ENCODE measurements around the gene KLHL22.
A peak's percentile ranks its signal among the peaks of the same experiment; 100 is the strongest.
"Not testable (repeated sequence)": the region's sequence is repeated elsewhere in the genome, so short reads cannot be mapped to it uniquely, and the experiment has no call there.

The KLHL22 gene

GRCh38 chr22:20494978-20495860 is at the start of gene KLHL22:
Gene KLHL22, minus strand, starts transcription at chr22:20495795. Its CDS starts 6,584 bp downstream, at chr22:20489211.
- H3K4me3 Mint-ChIP-seq = peak within 1 kb of the TSS; percentile 100
- peaks cover 35% of the 10 kb centered on the region for H3K4me1 Mint-ChIP-seq
- peak within 1 kb of the TSS; percentile 99 for H3K27ac Mint-ChIP-seq
- DNase-seq (ENCODE audit: low spot score in 2 of 2) = peak in 1 of 2 donors; percentile 89
- no peaks in the 10 kb centered on the region for H3K9me3 Mint-ChIP-seq
- ATAC-seq (ENCODE audit: low read depth) = peak; percentile 14
- H3K36me3 Mint-ChIP-seq = no peaks in the 10 kb centered on the region
- no peaks in the 10 kb centered on the region for H3K27me3 Mint-ChIP-seq

GRCh38 chr22:20545318-20545634 is 49.7 kb upstream of the KLHL22 start:
- not testable (repeated sequence) for H3K27ac Mint-ChIP-seq; DNase-seq (ENCODE audit: low spot score in 2 of 2); ATAC-seq (ENCODE audit: low read depth); H3K4me3 Mint-ChIP-seq; H3K27me3 Mint-ChIP-seq; H3K9me3 Mint-ChIP-seq
- peaks cover 18% of the 10 kb centered on the region for H3K36me3 Mint-ChIP-seq
- H3K4me1 Mint-ChIP-seq = peaks cover 29% of the 10 kb centered on the region

GRCh38 chr22:20542736-20543135 is 47.1 kb upstream of the KLHL22 start:
- DNase-seq (ENCODE audit: low spot score in 2 of 2) (no peak), ATAC-seq (ENCODE audit: low read depth) (no peak)
- H3K4me3 Mint-ChIP-seq = no peak overlapping the region
- H3K27me3 Mint-ChIP-seq = no peaks in the 10 kb centered on the region
- no peaks in the 10 kb centered on the region for H3K9me3 Mint-ChIP-seq
- peaks cover 24% of the 10 kb centered on the region for H3K36me3 Mint-ChIP-seq
- H3K27ac Mint-ChIP-seq = no peak overlapping the region
- H3K4me1 Mint-ChIP-seq = peaks cover 11% of the 10 kb centered on the region

- ATAC-seq (ENCODE audit: low read depth) = no peak
- peaks cover 11% of the 10 kb centered on the region for H3K4me1 Mint-ChIP-seq
- H3K4me3 Mint-ChIP-seq = no peak overlapping the region
- no peak overlapping the region for H3K27ac Mint-ChIP-seq
- H3K9me3 Mint-ChIP-seq = no peaks in the 10 kb centered on the region
- no peaks in the 10 kb centered on the region for H3K27me3 Mint-ChIP-seq
- DNase-seq (ENCODE audit: low spot score in 2 of 2) = no peak
- peaks cover 28% of the 10 kb centered on the region for H3K36me3 Mint-ChIP-seq
Observed at GRCh38 chr22:20542055-20542454, 46.5 kb upstream of the KLHL22 start.

GRCh38 chr22:20538875-20539274 is 43.3 kb upstream of the KLHL22 start:
- not testable (repeated sequence) for H3K9me3 Mint-ChIP-seq; DNase-seq (ENCODE audit: low spot score in 2 of 2); H3K4me3 Mint-ChIP-seq; H3K27ac Mint-ChIP-seq; H3K27me3 Mint-ChIP-seq; ATAC-seq (ENCODE audit: low read depth)
- H3K4me1 Mint-ChIP-seq = peaks cover 12% of the 10 kb centered on the region
- H3K36me3 Mint-ChIP-seq = peaks cover 27% of the 10 kb centered on the region

GRCh38 chr22:20537983-20538382 is 42.4 kb upstream of the KLHL22 start:
- Mint-ChIP-seq H3K9me3 (no peaks in the 10 kb centered on the region), H3K36me3 (peaks cover 24% of the 10 kb centered on the region), H3K27me3 (no peaks in the 10 kb centered on the region), H3K4me1 (peaks cover 15% of the 10 kb centered on the region), H3K27ac (peak overlapping the region; percentile 75), H3K4me3 (no peak overlapping the region)
- DNase-seq (ENCODE audit: low spot score in 2 of 2) (no peak), ATAC-seq (ENCODE audit: low read depth) (no peak)

GRCh38 chr22:20537325-20537756 is 41.7 kb upstream of the KLHL22 start:
- DNase-seq (ENCODE audit: low spot score in 2 of 2) = no peak
- peaks cover 15% of the 10 kb centered on the region for H3K4me1 Mint-ChIP-seq
- no peak for ATAC-seq (ENCODE audit: low read depth)
- H3K4me3 Mint-ChIP-seq = no peak overlapping the region
- H3K36me3 Mint-ChIP-seq = peaks cover 19% of the 10 kb centered on the region
- no peaks in the 10 kb centered on the region for H3K27me3 Mint-ChIP-seq
- H3K27ac Mint-ChIP-seq = peak overlapping the region; percentile 75
- H3K9me3 Mint-ChIP-seq = no peaks in the 10 kb centered on the region

- H3K9me3 Mint-ChIP-seq = no peaks in the 10 kb centered on the region
- H3K4me1 Mint-ChIP-seq = peaks cover 19% of the 10 kb centered on the region
- no peak for DNase-seq (ENCODE audit: low spot score in 2 of 2)
- no peak overlapping the region for H3K27ac Mint-ChIP-seq
- H3K4me3 Mint-ChIP-seq = peak overlapping the region; percentile 15
- peaks cover 19% of the 10 kb centered on the region for H3K36me3 Mint-ChIP-seq
- no peaks in the 10 kb centered on the region for H3K27me3 Mint-ChIP-seq
- ATAC-seq (ENCODE audit: low read depth) = no peak
Observed at GRCh38 chr22:20536590-20537324, 41.2 kb upstream of the KLHL22 start.

GRCh38 chr22:20533879-20534265 is 38.3 kb upstream of the KLHL22 start:
- ATAC-seq (ENCODE audit: low read depth) (no peak), DNase-seq (ENCODE audit: low spot score in 2 of 2) (no peak)
- Mint-ChIP-seq H3K4me1 (peaks cover 25% of the 10 kb centered on the region), H3K36me3 (peaks cover 10% of the 10 kb centered on the region), H3K9me3 (no peaks in the 10 kb centered on the region), H3K4me3 (no peak overlapping the region), H3K27me3 (no peaks in the 10 kb centered on the region), H3K27ac (no peak overlapping the region)

GRCh38 chr22:20533095-20533878 is 37.7 kb upstream of the KLHL22 start:
- ATAC-seq (ENCODE audit: low read depth) = no peak
- H3K4me1 Mint-ChIP-seq = peaks cover 25% of the 10 kb centered on the region
- no peak overlapping the region for H3K4me3 Mint-ChIP-seq
- H3K27ac Mint-ChIP-seq = no peak overlapping the region
- peaks cover 10% of the 10 kb centered on the region for H3K36me3 Mint-ChIP-seq
- H3K27me3 Mint-ChIP-seq = no peaks in the 10 kb centered on the region
- no peak for DNase-seq (ENCODE audit: low spot score in 2 of 2)
- H3K9me3 Mint-ChIP-seq = no peaks in the 10 kb centered on the region

GRCh38 chr22:20532256-20532993 is 36.8 kb upstream of the KLHL22 start:
- DNase-seq (ENCODE audit: low spot score in 2 of 2) (no peak), ATAC-seq (ENCODE audit: low read depth) (no peak)
- H3K4me1 Mint-ChIP-seq = peaks cover 27% of the 10 kb centered on the region
- no peak overlapping the region for H3K4me3 Mint-ChIP-seq
- H3K27me3 Mint-ChIP-seq = no peaks in the 10 kb centered on the region
- H3K9me3 Mint-ChIP-seq = no peaks in the 10 kb centered on the region
- H3K27ac Mint-ChIP-seq = peak overlapping the region; percentile 54
- H3K36me3 Mint-ChIP-seq = peaks cover 10% of the 10 kb centered on the region

GRCh38 chr22:20531404-20532201 is 36.0 kb upstream of the KLHL22 start:
- peak overlapping the region; percentile 54 for H3K27ac Mint-ChIP-seq
- no peak for ATAC-seq (ENCODE audit: low read depth)

GRCh38 chr22:20531154-20531403 is 35.5 kb upstream of the KLHL22 start:
- Mint-ChIP-seq H3K27ac (no peak overlapping the region), H3K4me3 (no peak overlapping the region), H3K36me3 (peaks cover 18% of the 10 kb centered on the region), H3K4me1 (peaks cover 33% of the 10 kb centered on the region), H3K9me3 (no peaks in the 10 kb centered on the region), H3K27me3 (no peaks in the 10 kb centered on the region)
- DNase-seq (ENCODE audit: low spot score in 2 of 2) (no peak), ATAC-seq (ENCODE audit: low read depth) (no peak)

More at GRCh38 chr22:20531404-20532201, 36.0 kb upstream of the KLHL22 start:
- Mint-ChIP-seq H3K4me3 (no peak overlapping the region), H3K27me3 (no peaks in the 10 kb centered on the region), H3K4me1 (peaks cover 29% of the 10 kb centered on the region), H3K36me3 (peaks cover 12% of the 10 kb centered on the region), H3K9me3 (no peaks in the 10 kb centered on the region)
- DNase-seq (ENCODE audit: low spot score in 2 of 2) = no peak
